OCI-LY1 (cell line): Measurements from ENCODE around the gene MAML2.

Source experiments
- EZH2 ChIP-seq: fragments of 200-600 bp; sonication (generic), shearing (Covaris generic); IDR thresholded peaks from 2 replicates; pipeline ENCODE4 v1.8.0; 2017; ENCODE audit warnings: borderline replicate concordance, mixed run types, mild to moderate bottlenecking, antibody characterized with exemption, low read length, moderate library complexity, mixed read lengths
- TF ChIP-seq, protein P1 (sequence below): fragments of 200-600 bp; sonication (generic), shearing (Covaris generic); IDR thresholded peaks from 2 replicates; pipeline ENCODE4 v1.5.1; 2017; ENCODE audit warnings: mild to moderate bottlenecking, antibody characterized with exemption, low read length, moderate library complexity, mixed read lengths

DNA sequence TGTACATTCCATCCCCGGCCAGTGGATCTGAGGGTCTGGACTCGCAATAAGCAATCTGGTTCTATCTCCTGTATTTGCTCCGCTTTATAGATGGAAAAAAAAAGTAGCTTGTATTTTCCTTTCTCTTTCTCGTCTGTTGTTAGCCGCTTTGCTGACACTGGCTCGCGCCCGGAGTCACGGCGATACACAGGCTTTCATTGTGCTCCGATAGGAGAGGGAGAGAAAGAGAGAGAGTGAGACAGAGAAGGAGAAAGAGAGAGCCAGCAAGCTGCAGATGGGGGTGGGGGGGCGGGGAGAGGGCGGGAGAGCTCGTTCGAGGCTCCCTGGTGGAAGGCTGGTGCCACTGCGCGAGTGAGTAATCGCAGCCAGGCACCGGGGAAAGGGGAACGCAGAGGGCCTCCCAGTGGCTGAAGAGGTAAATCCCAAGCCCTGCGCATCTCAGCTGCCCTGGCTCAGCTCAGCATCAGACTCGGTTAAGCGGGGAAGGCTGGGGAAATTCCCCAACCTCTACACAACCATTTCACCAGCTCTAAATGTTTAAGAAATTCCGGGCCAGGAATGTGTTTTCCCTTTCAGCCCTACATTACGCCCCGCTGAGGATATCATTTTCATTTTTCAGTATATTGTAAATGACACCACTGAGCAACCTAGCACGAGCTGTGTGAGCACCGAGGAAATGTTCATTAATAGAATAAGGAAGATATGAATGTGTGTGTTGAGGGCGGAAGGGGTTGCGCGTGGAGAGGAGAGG, at the start of gene MAML2:
- TF ChIP-seq, protein P1, sequence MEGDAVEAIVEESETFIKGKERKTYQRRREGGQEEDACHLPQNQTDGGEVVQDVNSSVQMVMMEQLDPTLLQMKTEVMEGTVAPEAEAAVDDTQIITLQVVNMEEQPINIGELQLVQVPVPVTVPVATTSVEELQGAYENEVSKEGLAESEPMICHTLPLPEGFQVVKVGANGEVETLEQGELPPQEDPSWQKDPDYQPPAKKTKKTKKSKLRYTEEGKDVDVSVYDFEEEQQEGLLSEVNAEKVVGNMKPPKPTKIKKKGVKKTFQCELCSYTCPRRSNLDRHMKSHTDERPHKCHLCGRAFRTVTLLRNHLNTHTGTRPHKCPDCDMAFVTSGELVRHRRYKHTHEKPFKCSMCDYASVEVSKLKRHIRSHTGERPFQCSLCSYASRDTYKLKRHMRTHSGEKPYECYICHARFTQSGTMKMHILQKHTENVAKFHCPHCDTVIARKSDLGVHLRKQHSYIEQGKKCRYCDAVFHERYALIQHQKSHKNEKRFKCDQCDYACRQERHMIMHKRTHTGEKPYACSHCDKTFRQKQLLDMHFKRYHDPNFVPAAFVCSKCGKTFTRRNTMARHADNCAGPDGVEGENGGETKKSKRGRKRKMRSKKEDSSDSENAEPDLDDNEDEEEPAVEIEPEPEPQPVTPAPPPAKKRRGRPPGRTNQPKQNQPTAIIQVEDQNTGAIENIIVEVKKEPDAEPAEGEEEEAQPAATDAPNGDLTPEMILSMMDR = peak; percentile 68
- no peak for TF ChIP-seq EZH2
